CD4-positive, alpha-beta T cell (primary cell): Measurements from ENCODE around the gene RHBDL1. TPM values are rescaled to one million over a fixed set of nuclear protein-coding genes. Genes with fewer than 3 reads are reported as not detected.

Experiments used
- ATAC-seq: fragments of 200-7000 bp; cut with Tn5 transposase; one replicate; pipeline ENCODE4 v1.10.0; 2022; ENCODE audit warnings: mild to moderate bottlenecking; ENCODE audit not compliant: poor library complexity
- CTCF ChIA-PET: fragments of 350-600 bp; sonication (Branson Sonifier 250); formaldehyde crosslinking; loops from one replicate; lab custom pipeline; 2021; ENCODE audit warnings: antibody characterized with exemption, inconsistent platforms; lab: Charles Lee
- POLR2A ChIA-PET: fragments of 350-600 bp; sonication (Branson Sonifier 250); formaldehyde crosslinking; loops from one replicate; lab custom pipeline; 2021; ENCODE audit warnings: antibody characterized with exemption, inconsistent platforms; lab: Charles Lee
- DNase-seq, 14 experiments: peaks; one replicate each; pipeline ENCODE4 v3.0.0-alpha.2; 2013 to 2020; ENCODE audit warnings: mixed read lengths in 2 of 14
- H3K27ac ChIP-seq, 2 donors: one replicate each; pipeline versions ENCODE4 v1.5.1 to v1.7.0; 2013; ENCODE audit warnings: low read length in 2 of 2, low read depth in 1 of 2, mild to moderate bottlenecking in 1 of 2
- H3K27me3 ChIP-seq, 2 experiments: 1 replicate in 1 of 2; 2 replicates in 1 of 2; pipeline versions ENCODE4 v1.6.1 to v1.7.0; 2013; ENCODE audit warnings: low read length in 2 of 2, control low read depth in 1 of 2, mild to moderate bottlenecking in 1 of 2, moderate library complexity in 1 of 2; ENCODE audit not compliant: insufficient read depth in 2 of 2, control insufficient read depth in 1 of 2
- H3K36me3 ChIP-seq: one replicate; pipeline ENCODE4 v1.6.1; 2013; ENCODE audit warnings: low read length, control low read depth; ENCODE audit not compliant: insufficient read depth
- H3K4me1 ChIP-seq: one replicate; pipeline ENCODE4 v1.6.1; 2013; ENCODE audit warnings: low read length, control low read depth; ENCODE audit not compliant: insufficient read depth
- H3K4me3 ChIP-seq: one replicate; pipeline ENCODE4 v1.5.1; 2013; ENCODE audit warnings: mild to moderate bottlenecking, low read length, moderate library complexity
- H3K9me3 ChIP-seq, 2 experiments: 1 replicate in 1 of 2; 2 replicates in 1 of 2; pipeline versions ENCODE4 v1.6.1 to v1.7.0; 2013; ENCODE audit warnings: low read length in 2 of 2, mild to moderate bottlenecking in 2 of 2, control low read depth in 1 of 2, moderate library complexity in 1 of 2; ENCODE audit not compliant: control insufficient read depth in 1 of 2, insufficient read depth in 1 of 2
- H3K27ac Mint-ChIP-seq: one replicate; pipeline ENCODE4 v1.8.0; 2020; ENCODE audit warnings: mixed read lengths
- H3K27me3 Mint-ChIP-seq: one replicate; pipeline ENCODE4 v1.8.0; 2021; ENCODE audit warnings: mixed read lengths
- H3K36me3 Mint-ChIP-seq: one replicate; pipeline ENCODE4 v1.8.0; 2021; ENCODE audit warnings: low read depth, mixed read lengths
- H3K4me1 Mint-ChIP-seq: one replicate; pipeline ENCODE4 v1.8.0; 2021; ENCODE audit warnings: low read depth, mixed read lengths
- H3K4me3 Mint-ChIP-seq: one replicate; pipeline ENCODE4 v1.8.0; 2020; ENCODE audit warnings: mild to moderate bottlenecking, mixed read lengths
- H3K9me3 Mint-ChIP-seq: one replicate; pipeline ENCODE4 v1.8.0; 2020; ENCODE audit warnings: mixed read lengths
- intact Hi-C, 2 experiments: fragments of 100-400 bp; cut with DNase I in 1 of 2; cut with micrococcal nuclease in 1 of 2; formaldehyde crosslinking; loops; one replicate each; pipeline versions ENCODE4 v1.15.1 to v1.9.0; 2023 to 2025; cut with DNase I, micrococcal nuclease
- total RNA-seq, 174 experiments: library from RNA in 2 of 174; stranded (reverse) in 2 of 174; gene quantifications; one replicate each; pipeline ENCODE4 v1.2.3 and lab custom pipeline; 2021 to 2026
- TF ChIP-seq, protein P1 (sequence below): fragments of 200-600 bp; IDR thresholded peaks from one replicate; pipeline ENCODE4 v1.8.0; 2022; ENCODE audit warnings: antibody characterized with exemption, mild to moderate bottlenecking

RHBDL1 gene
- total RNA-seq, 2 experiments from 2014 or later, result 6.6 to 6.9 TPM

DNA sequence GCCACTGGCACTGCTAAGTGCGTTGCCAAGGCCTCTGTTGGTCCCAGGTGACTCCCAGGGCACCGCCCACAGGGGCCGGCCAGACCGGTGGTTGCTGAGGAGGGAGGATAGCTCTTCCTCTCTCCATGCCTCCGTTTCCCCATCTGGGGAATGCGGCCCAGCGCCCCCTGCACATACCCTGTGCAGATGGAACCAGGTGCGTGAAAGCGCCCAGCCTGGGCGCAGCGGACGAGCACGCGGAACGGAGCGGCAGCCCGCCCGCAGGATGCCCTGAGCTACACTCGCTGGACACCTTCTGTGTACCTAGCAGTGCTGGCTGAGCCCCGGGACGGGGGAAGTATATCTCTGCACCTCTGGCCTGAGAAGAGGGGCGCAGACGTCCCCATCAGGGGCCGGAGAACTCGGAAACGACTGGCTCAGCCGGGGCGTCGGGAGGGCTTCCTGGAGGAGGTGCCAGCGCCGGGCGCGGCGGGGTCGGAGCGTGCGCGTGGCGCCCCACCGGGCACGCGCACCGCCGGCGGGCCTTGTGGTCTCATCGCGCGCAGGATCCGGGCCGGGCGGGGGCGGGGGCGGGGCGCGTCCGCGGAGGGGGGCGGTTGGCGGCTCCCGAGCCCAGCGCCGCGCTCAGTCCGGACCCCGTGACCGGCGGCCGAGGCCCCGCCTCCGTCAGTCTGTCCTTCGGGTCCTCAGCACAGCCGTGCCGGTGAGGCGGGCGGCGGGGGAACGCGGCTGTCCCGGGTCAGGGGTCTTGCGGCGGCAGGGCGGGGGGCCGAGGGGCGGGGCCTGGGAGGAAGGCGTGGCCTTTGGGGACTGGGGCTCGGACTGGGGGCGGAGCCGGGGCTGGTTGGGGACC is 51.2 kb downstream of the RHBDL1 start, which contains the start of the genes CCDC78 and HAGHL:
Gene CCDC78 (minus strand): TSS at position 6 of the 853 bp plus-strand sequence. CDS start 76 bp downstream, outside the sequence.
Gene HAGHL (plus strand): TSS at position 669 of the 853 bp plus-strand sequence. CDS start 404 bp downstream, outside the sequence.
- H3K36me3 Mint-ChIP-seq, result no peaks in the 10 kb centered on the region
- H3K27me3 ChIP-seq, result no peaks in the 10 kb centered on the region
- H3K36me3 ChIP-seq, result no peaks in the 10 kb centered on the region
- TF ChIP-seq, protein P1, sequence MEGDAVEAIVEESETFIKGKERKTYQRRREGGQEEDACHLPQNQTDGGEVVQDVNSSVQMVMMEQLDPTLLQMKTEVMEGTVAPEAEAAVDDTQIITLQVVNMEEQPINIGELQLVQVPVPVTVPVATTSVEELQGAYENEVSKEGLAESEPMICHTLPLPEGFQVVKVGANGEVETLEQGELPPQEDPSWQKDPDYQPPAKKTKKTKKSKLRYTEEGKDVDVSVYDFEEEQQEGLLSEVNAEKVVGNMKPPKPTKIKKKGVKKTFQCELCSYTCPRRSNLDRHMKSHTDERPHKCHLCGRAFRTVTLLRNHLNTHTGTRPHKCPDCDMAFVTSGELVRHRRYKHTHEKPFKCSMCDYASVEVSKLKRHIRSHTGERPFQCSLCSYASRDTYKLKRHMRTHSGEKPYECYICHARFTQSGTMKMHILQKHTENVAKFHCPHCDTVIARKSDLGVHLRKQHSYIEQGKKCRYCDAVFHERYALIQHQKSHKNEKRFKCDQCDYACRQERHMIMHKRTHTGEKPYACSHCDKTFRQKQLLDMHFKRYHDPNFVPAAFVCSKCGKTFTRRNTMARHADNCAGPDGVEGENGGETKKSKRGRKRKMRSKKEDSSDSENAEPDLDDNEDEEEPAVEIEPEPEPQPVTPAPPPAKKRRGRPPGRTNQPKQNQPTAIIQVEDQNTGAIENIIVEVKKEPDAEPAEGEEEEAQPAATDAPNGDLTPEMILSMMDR, result no peak
- H3K4me1 Mint-ChIP-seq, result no peaks in the 10 kb centered on the region
- H3K27ac Mint-ChIP-seq, result no peak within 1 kb of the TSS
- DNase-seq (peak in 12 of 14 experiments; percentile 41 to 81 (median 56)), ATAC-seq (peak; percentile 19)
- no peaks in the 10 kb centered on the region for H3K9me3 Mint-ChIP-seq
- CTCF ChIA-PET, result no interaction called here
- POLR2A ChIA-PET, result interaction anchor here (0.9 to 5.0 kb wide), 6 partner anchors 11 to 80 kb away, joined by 3 to 30 read pairs (median 8); partner anchors contain the start of genes CHTF18, CIAO3, METRN and RPUSD1
- H3K9me3 ChIP-seq, result peaks cover 0 to 6% of the 10 kb centered on the region in 2 experiments
- no peak within 1 kb of the TSS for H3K27ac ChIP-seq
- H3K4me1 ChIP-seq, result peaks cover 38% of the 10 kb centered on the region
- H3K27me3 Mint-ChIP-seq, result no peaks in the 10 kb centered on the region
- intact Hi-C loops, result no loop called here
- H3K4me3 ChIP-seq, result peak within 1 kb of the TSS; percentile 68
- peak within 1 kb of the TSS; percentile 76 for H3K4me3 Mint-ChIP-seq

DNA sequence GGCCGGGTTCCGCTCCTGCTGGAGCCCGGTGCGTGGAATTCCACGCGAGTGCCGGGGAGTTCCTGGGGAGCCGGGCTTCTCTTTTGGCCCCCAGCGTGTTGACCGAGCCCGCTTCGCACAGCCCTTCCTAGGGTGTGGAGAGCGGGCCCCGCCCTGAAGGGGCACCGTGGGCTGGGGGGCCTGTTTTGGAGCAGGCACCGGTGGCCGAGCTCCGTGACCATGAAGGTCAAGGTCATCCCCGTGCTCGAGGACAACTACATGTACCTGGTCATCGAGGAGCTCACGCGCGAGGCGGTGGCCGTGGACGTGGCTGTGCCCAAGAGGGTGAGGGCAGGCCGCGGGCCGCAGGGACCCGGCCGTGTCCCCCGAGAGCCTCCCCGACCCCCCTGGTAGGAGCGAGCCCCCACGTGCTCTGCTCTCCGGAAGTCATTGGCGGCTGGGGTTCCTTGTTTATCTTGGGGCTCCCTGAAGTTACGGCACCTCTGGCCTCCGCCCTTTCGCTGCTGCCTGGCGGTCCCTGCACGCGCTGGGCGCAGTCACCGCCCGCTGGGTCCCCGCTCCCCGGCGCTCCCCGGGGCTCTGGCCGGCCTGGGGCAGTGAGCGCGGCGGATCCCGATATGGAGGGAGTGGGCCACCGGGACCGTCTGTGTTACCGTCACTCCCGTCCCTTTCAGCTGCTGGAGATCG is 52.0 kb downstream of the RHBDL1 start:
- no peaks in the 10 kb centered on the region for H3K36me3 Mint-ChIP-seq
- CTCF ChIA-PET, result no interaction called here
- Histone ChIP-seq H3K27ac (no peak overlapping the region), H3K4me1 (peaks cover 31% of the 10 kb centered on the region), H3K36me3 (peaks cover 3% of the 10 kb centered on the region), H3K4me3 (peak overlapping the region; percentile 68), H3K27me3 (no peaks in the 10 kb centered on the region), H3K9me3 (no peaks in the 10 kb centered on the region)
- H3K4me3 Mint-ChIP-seq, result no peak overlapping the region
- TF ChIP-seq, protein P1, result no peak
- intact Hi-C loops, result no loop called here
- no peak overlapping the region for H3K27ac Mint-ChIP-seq
- no peaks in the 10 kb centered on the region for H3K27me3 Mint-ChIP-seq
- no peaks in the 10 kb centered on the region for H3K4me1 Mint-ChIP-seq
- DNase-seq, result peak in 5 of 14 experiments; percentile 30 to 59 (median 46)
- no peaks in the 10 kb centered on the region for H3K9me3 Mint-ChIP-seq
- peak; percentile 19 for ATAC-seq
- POLR2A ChIA-PET, result interaction anchor here (0.8 to 5.0 kb wide), 7 partner anchors 9 to 91 kb away, joined by 3 to 30 read pairs (median 5); partner anchors contain the start of genes CHTF18, METRN, METTL26 and RPUSD1

Other genes starting within 250 kb of the RHBDL1 start
- gene CAPN15, start 148.0 kb upstream of the RHBDL1 start, total RNA-seq, result 10 to 100 TPM; 35.5 to 36.9 TPM
- gene PRR35, start 115.3 kb upstream of the RHBDL1 start, total RNA-seq, result not detected
- under 1 TPM; 0.45 to 0.55 TPM for gene NHLRC4, start 108.7 kb upstream of the RHBDL1 start, total RNA-seq
- gene PIGQ, start 105.7 kb upstream of the RHBDL1 start, total RNA-seq, result 10 to 100 TPM; 22.8 to 27.0 TPM
- gene RAB40C, start 85.6 kb upstream of the RHBDL1 start, total RNA-seq, result 1 to 10 TPM; 8.9 to 9.5 TPM
- gene WFIKKN1, start 44.7 kb upstream of the RHBDL1 start, total RNA-seq, result under 1 TPM; 0.64 to 0.99 TPM
- 10 to 100 TPM; 39.5 to 39.6 TPM for gene METTL26, start 39.4 kb upstream of the RHBDL1 start, total RNA-seq
- gene MCRIP2, start 33.8 kb upstream of the RHBDL1 start, total RNA-seq, result 10 to 100 TPM; 11.4 to 14.6 TPM
- 10 to 100 TPM in 1 of 2 experiments, 1 to 10 TPM in 1; 8.1 to 10.3 TPM for gene WDR90, start 26.3 kb upstream of the RHBDL1 start, total RNA-seq
- 100 to 1,000 TPM; 202 to 209 TPM for gene RHOT2, start 7.5 kb upstream of the RHBDL1 start, total RNA-seq
- gene STUB1, start 4.7 kb downstream of the RHBDL1 start, total RNA-seq, result 10 to 100 TPM; 46.9 to 53.9 TPM
- gene JMJD8, start 8.7 kb downstream of the RHBDL1 start, total RNA-seq, result 10 to 100 TPM; 22.0 to 23.6 TPM
- gene WDR24, start 14.7 kb downstream of the RHBDL1 start, total RNA-seq, result 10 to 100 TPM; 12.1 to 12.6 TPM
- 10 to 100 TPM; 11.0 to 11.7 TPM for gene FBXL16, start 30.1 kb downstream of the RHBDL1 start, total RNA-seq
- 1 to 10 TPM; 2.6 to 3.2 TPM for gene METRN, start 39.4 kb downstream of the RHBDL1 start, total RNA-seq
- gene ANTKMT, start 45.5 kb downstream of the RHBDL1 start, total RNA-seq, result 1 to 10 TPM; 8.1 TPM
- gene CCDC78, start 50.8 kb downstream of the RHBDL1 start, total RNA-seq, result 1 to 10 TPM; 1.2 to 2.7 TPM
- gene HAGHL, start 51.4 kb downstream of the RHBDL1 start, total RNA-seq, result 1 to 10 TPM; 7.1 to 9.2 TPM
- 10 to 100 TPM; 33.3 to 38.2 TPM for gene CIAO3, start 65.3 kb downstream of the RHBDL1 start, total RNA-seq
- gene MSLN, start 85.1 kb downstream of the RHBDL1 start, total RNA-seq, result not detected
- 10 to 100 TPM; 12.8 to 15.0 TPM for gene RPUSD1, start 112.7 kb downstream of the RHBDL1 start, total RNA-seq
- 10 to 100 TPM; 30.7 to 31.1 TPM for gene CHTF18, start 112.9 kb downstream of the RHBDL1 start, total RNA-seq
- not detected for gene GNG13, start 125.1 kb downstream of the RHBDL1 start, total RNA-seq